HepG2 (cell line): Measurements from ENCODE around the gene IL16. TPM values are rescaled to one million over a fixed set of nuclear protein-coding genes. Genes with fewer than 3 reads are reported as not detected.

Source experiments
- ATAC-seq: fragments of 200-7000 bp; cut with Tn5 transposase; 3 replicates; pipeline ENCODE4 v1.9.1; 2020; ENCODE audit warnings: mild to moderate bottlenecking, moderate library complexity
- BruUV-seq: library from RNA; stranded (reverse); fragments of 400-500 nt; replicated peaks from 2 replicates; lab custom pipeline; 2021; lab: Mats Ljungman, UMichigan
- CTCF ChIA-PET: fragments of 300-600 bp; formaldehyde crosslinking; extraction: SDS; loops from one replicate; lab custom pipeline; 2021; ENCODE audit warnings: low total read pairs, inconsistent platforms, low intra/inter-chr PET ratio; lab: Yijun Ruan, JAX
- POLR2A ChIA-PET: fragments of 350-600 bp; sonication (Branson Sonifier 250); formaldehyde crosslinking; loops from one replicate; lab custom pipeline; 2020; ENCODE audit warnings: antibody characterized with exemption, inconsistent platforms; lab: Yijun Ruan, JAX
- DNase-seq: peaks from one replicate; pipeline ENCODE4 v3.0.0-alpha.2; 2015; ENCODE audit warnings: low spot score
- FAIRE-seq: peaks from 3 replicates; lab custom pipeline; 2011; peaks lifted over from hg19 to GRCh38; lab: Jason Lieb, UNC
- H2AFZ ChIP-seq: one replicate; pipeline ENCODE4 v1.6.1; 2011; ENCODE audit warnings: low read length, inconsistent platforms
- H3K27ac ChIP-seq: fragments of 300-600 bp; 3 replicates; pipeline ENCODE4 v1.8.0; 2011; ENCODE audit warnings: mixed run types, mild to moderate bottlenecking, mixed read lengths, low read length, inconsistent platforms; ENCODE audit not compliant: insufficient read depth; ENCODE audit errors: extremely low read length
- H3K27me3 ChIP-seq, 2 experiments: fragments of 200-600 bp in 1 of 2; 2 replicates in 1 of 2; 3 replicates in 1 of 2; pipeline versions ENCODE4 v1.6.0 to v1.8.0; 2011; ENCODE audit warnings: low read length in 2 of 2, mild to moderate bottlenecking in 2 of 2, moderate library complexity in 2 of 2, inconsistent platforms in 1 of 2; ENCODE audit not compliant: insufficient read depth in 2 of 2, control insufficient read depth in 1 of 2
- H3K36me3 ChIP-seq, 2 experiments: fragments of 200-600 bp in 1 of 2; replicated peaks in 1 of 2; 2 replicates in 1 of 2; 3 replicates in 1 of 2; pipeline versions ENCODE4 v1.5.1 to v1.8.0; 2011; ENCODE audit warnings: low read length in 2 of 2, inconsistent platforms in 1 of 2; ENCODE audit not compliant: insufficient read depth in 2 of 2, control insufficient read depth in 1 of 2
- H3K4me1 ChIP-seq: 2 replicates; pipeline ENCODE4 v1.5.1; 2012; ENCODE audit warnings: low read length, inconsistent platforms; ENCODE audit not compliant: insufficient read depth
- H3K4me2 ChIP-seq: 2 replicates; pipeline ENCODE4 v1.6.0; 2011; ENCODE audit warnings: low read depth, low read length, inconsistent platforms
- H3K4me3 ChIP-seq, 3 experiments: fragments of 200-600 bp in 1 of 3; sonication (generic), shearing (Covaris generic) in 1 of 3; replicated peaks in 1 of 3; 2 replicates each; pipeline ENCODE4 v1.5.1; 2011 to 2016; ENCODE audit warnings: low read length in 3 of 3, inconsistent platforms in 2 of 3, low read depth in 2 of 3, mild to moderate bottlenecking in 2 of 3, control low read depth in 1 of 3, mixed read lengths in 1 of 3; ENCODE audit not compliant: insufficient read depth in 1 of 3
- H3K79me2 ChIP-seq: one replicate; pipeline ENCODE4 v1.6.1; 2011; ENCODE audit warnings: low read length, inconsistent platforms; ENCODE audit not compliant: insufficient read depth
- H3K9ac ChIP-seq: 2 replicates; pipeline ENCODE4 v1.6.0; 2011; ENCODE audit warnings: mild to moderate bottlenecking, low read depth, low read length, inconsistent platforms; ENCODE audit not compliant: insufficient read depth
- H3K9me3 ChIP-seq: 2 replicates; pipeline ENCODE4 v1.5.1; 2012; ENCODE audit warnings: mild to moderate bottlenecking, low read length
- H4K20me1 ChIP-seq: 2 replicates; pipeline ENCODE4 v1.6.0; 2011; ENCODE audit warnings: inconsistent platforms, mild to moderate bottlenecking, low read length, moderate library complexity; ENCODE audit not compliant: insufficient read depth
- HES4 ChIP-seq: sonication (generic); formaldehyde crosslinking; IDR thresholded peaks from 2 replicates; pipeline ENCODE4 v1.9.0; 2021; ENCODE audit warnings: mild to moderate bottlenecking, missing genetic modification reagents, borderline replicate concordance
- HOXA9 ChIP-seq: sonication (generic); formaldehyde crosslinking; IDR thresholded peaks from 2 replicates; pipeline ENCODE4 v1.8.1; 2022; ENCODE audit warnings: missing genetic modification reagents, mild to moderate bottlenecking, moderate library complexity, borderline replicate concordance
- MIER2 ChIP-seq: IDR thresholded peaks from 2 replicates; pipeline ENCODE4 v1.6.1; 2016; ENCODE audit warnings: missing biosample characterization, missing genetic modification reagents
- NCOA5 ChIP-seq: sonication (generic); formaldehyde crosslinking; IDR thresholded peaks from 2 replicates; pipeline ENCODE4 v1.4.0; 2020; ENCODE audit warnings: missing genetic modification reagents
- PAX8 ChIP-seq: sonication (generic); formaldehyde crosslinking; IDR thresholded peaks from 2 replicates; pipeline ENCODE4 v1.8.0; 2022; ENCODE audit warnings: mild to moderate bottlenecking, missing genetic modification reagents, borderline replicate concordance
- TCF12 ChIP-seq, 2 experiments: fragments of 450-650 bp in 1 of 2; sonication (generic) in 1 of 2; formaldehyde crosslinking in 1 of 2; IDR thresholded peaks; 2 replicates each; pipeline versions ENCODE4 v1.6.1 to v1.8.0; 2017 to 2022; ENCODE audit warnings: antibody characterized with exemption in 1 of 2, mild to moderate bottlenecking in 1 of 2, missing genetic modification reagents in 1 of 2, moderate library complexity in 1 of 2
- THYN1 ChIP-seq: sonication (generic); formaldehyde crosslinking; IDR thresholded peaks from 2 replicates; pipeline ENCODE4 v1.8.1; 2023; ENCODE audit warnings: low read depth, mild to moderate bottlenecking, moderate library complexity, missing genetic modification reagents, borderline replicate concordance
- TOPORS ChIP-seq: sonication (generic); formaldehyde crosslinking; IDR thresholded peaks from 2 replicates; pipeline ENCODE4 v1.8.0; 2023; ENCODE audit warnings: mild to moderate bottlenecking, missing genetic modification reagents
- ZFP37 ChIP-seq: sonication (generic); formaldehyde crosslinking; IDR thresholded peaks from 2 replicates; pipeline ENCODE4 v1.4.0; 2020; ENCODE audit warnings: missing genetic modification reagents, borderline replicate concordance
- ZNF556 ChIP-seq: sonication (generic); formaldehyde crosslinking; IDR thresholded peaks from 2 replicates; pipeline ENCODE4 v1.4.0; 2020; ENCODE audit warnings: mild to moderate bottlenecking, missing genetic modification reagents, borderline replicate concordance
- ZSCAN22 ChIP-seq: sonication (generic); formaldehyde crosslinking; IDR thresholded peaks from 2 replicates; pipeline ENCODE4 v1.4.0; 2020; ENCODE audit warnings: mild to moderate bottlenecking, missing genetic modification reagents
- WGBS: methylation state at CpG from one replicate; pipeline ENCODE4 v1.1.6; 2017; ENCODE audit warnings: low lambda C conversion rate; 5-methylcytosine and 5-hydroxymethylcytosine counted together
- in situ Hi-C: cut with HindIII; loops from 2 replicates; pipeline ENCODE4 v1.10.0; 2017; ENCODE audit warnings: low pct_unique_long_range_greater_than_20kb; ENCODE audit not compliant: extremely low pct_ligation_motif_present
- intact Hi-C: fragments of 100-400 bp; cut with micrococcal nuclease; formaldehyde crosslinking; loops from one replicate; pipeline ENCODE4 v1.10.0; 2022; ENCODE audit not compliant: unreplicated experiment
- polyA plus RNA-seq, 8 experiments: library from polyadenylated mRNA; depleted of rRNA in 3 of 8; stranded (reverse) in 7 of 8; unstranded in 1 of 8; fragments of >200 nt; fragmentation: Illumina TruSeq in 4 of 8; extraction: Trizol in 4 of 8; gene quantifications; 2 replicates each; pipeline versions ENCODE4 v1.2.1 to v1.2.3, GENCODE V29; 2011 to 2016; ENCODE audit warnings: low read depth in 4 of 8, missing spikeins in 1 of 8, mixed read lengths in 1 of 8; ENCODE audit not compliant: insufficient read depth in 1 of 8
- total RNA-seq, 5 experiments: library from RNA; depleted of rRNA; stranded (reverse); fragments of >200 nt; fragmentation: Illumina TruSeq; extraction: Trizol; gene quantifications; 2 replicates each; pipeline ENCODE4 v1.2.3, GENCODE V29; 2016; ENCODE audit warnings: low read depth in 1 of 5
- TF ChIP-seq, protein P1 (sequence below): sonication (generic); formaldehyde crosslinking; IDR thresholded peaks from 2 replicates; pipeline ENCODE4 v1.4.0; 2020; ENCODE audit warnings: mild to moderate bottlenecking, missing genetic modification reagents
- TF ChIP-seq, protein P2 (sequence below): sonication (generic); formaldehyde crosslinking; IDR thresholded peaks from 2 replicates; pipeline ENCODE4 v1.5.1; 2020; ENCODE audit warnings: mild to moderate bottlenecking, missing genetic modification reagents, borderline replicate concordance
- TF ChIP-seq, protein P3 (sequence below): sonication (generic); formaldehyde crosslinking; IDR thresholded peaks from 2 replicates; pipeline ENCODE4 v1.5.0; 2020; ENCODE audit warnings: missing genetic modification reagents
- TF ChIP-seq, protein P4 (sequence below): sonication (generic); formaldehyde crosslinking; IDR thresholded peaks from 2 replicates; pipeline ENCODE4 v1.9.0; 2021; ENCODE audit warnings: missing genetic modification reagents, borderline replicate concordance

The IL16 gene
- total and polyA plus RNA-seq, 2 of the 13 experiments (the other 11 are each of a cell fraction or from before 2014, with no cell fraction given), result 0.03 TPM; not detected in 1

DNA sequence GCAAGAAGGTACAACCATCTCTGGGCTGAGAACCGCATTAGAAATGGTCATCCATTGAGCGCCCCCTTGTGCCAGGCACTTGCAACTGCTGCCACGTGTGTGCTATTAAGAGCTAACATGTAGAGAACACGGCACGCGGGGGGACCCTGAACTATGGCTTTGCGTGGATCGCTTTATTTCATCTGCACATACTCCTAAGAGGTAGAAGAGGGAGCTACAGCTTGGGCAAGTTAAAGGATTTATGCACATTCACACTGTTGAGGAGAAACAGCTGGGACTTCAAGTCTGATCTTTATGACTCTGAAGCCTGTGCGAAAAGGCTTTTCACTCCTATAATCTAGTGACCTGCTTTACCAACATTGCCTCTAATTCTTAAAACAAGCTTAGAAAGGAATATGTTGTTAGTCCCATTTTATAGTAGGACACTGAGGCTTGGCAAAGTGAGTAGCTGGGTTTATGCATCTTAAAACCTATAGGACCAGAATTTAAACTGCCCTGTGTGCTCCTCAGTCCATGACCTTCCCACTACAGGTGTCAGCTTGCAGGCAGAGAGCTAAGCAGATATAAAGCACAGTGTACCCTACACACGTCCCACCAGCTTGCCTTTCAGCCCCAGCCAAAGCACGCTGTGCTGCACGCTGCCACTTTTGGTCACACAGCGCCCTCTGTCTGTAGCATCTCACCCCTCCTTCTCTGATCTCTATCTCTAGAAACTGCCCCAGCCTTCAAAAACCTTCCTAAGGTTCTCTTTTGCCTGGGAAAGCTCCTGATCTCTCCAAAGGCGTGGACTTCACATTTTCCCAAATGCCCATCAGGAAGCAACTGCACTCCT, 69.5 kb downstream of the IL16 start (continued):
- TF ChIP-seq THYN1 (CRISPR knock-in tag), result no peak

DNA sequence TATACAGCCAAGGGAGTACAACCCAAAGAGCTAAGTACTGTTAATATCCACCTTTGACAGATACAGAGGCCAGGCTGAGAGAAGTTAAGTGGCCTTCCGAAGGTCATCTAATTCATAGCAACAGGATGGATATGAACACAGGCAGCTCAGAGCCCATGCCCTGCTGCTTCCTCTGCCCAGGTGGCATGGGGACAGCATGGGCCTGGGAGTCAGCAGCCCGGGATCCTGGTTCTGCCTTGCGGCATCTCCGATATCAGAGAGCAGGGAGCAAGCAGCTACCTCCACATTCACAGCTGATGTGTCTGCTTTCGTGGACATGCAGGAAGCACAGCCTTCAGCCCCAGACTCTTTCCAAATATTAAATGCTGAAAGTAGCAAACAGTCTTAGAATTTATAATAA, 71.7 kb downstream of the IL16 start:
- DNase-seq (no peak), FAIRE-seq (no peak), ATAC-seq (no peak)
- POLR2A ChIA-PET, result no interaction called here
- no peaks in the 10 kb centered on the region for H4K20me1 ChIP-seq
- H3K27ac ChIP-seq, result no peak overlapping the region
- H3K36me3 ChIP-seq, result no peaks in the 10 kb centered on the region
- CTCF ChIA-PET, result no interaction called here
- in situ Hi-C loops (loop anchor here (5.0 kb wide), 2 partner anchors 106 to 161 kb away; no protein-coding TSS in a partner anchor), intact Hi-C loops (no loop called here)
- peaks cover 0 to 10% of the 10 kb centered on the region in 2 experiments; a peak in 2 of 5 replicates for H3K27me3 ChIP-seq
- peaks cover 10% of the 10 kb centered on the region for H3K4me1 ChIP-seq
- H3K4me3 ChIP-seq, result no peak overlapping the region
- no peak overlapping the region for H3K9ac ChIP-seq
- H3K4me2 ChIP-seq, result no peak overlapping the region
- no TSS peak for BruUV-seq
- no peak overlapping the region for H2AFZ ChIP-seq
- no peaks in the 10 kb centered on the region for H3K79me2 ChIP-seq
- WGBS, result 17% methylated on average over 5 of the region's 5 CpGs
- H3K9me3 ChIP-seq, result no peaks in the 10 kb centered on the region
- TF ChIP-seq MIER2 (CRISPR knock-in tag) (no peak), ZNF556 (CRISPR knock-in tag) (no peak), HES4 (CRISPR knock-in tag) (no peak), PAX8 (no peak), TOPORS (CRISPR knock-in tag) (no peak), HOXA9 (CRISPR knock-in tag) (no peak), ZFP37 (CRISPR knock-in tag) (no peak), ZSCAN22 (no peak), NCOA5 (no peak), TCF12 (IDR thresholded peaks at IDR 0.05) (no peak), TCF12 (CRISPR knock-in tag; IDR thresholded peaks at IDR 0.05) (no peak)
- TF ChIP-seq, protein P1, sequence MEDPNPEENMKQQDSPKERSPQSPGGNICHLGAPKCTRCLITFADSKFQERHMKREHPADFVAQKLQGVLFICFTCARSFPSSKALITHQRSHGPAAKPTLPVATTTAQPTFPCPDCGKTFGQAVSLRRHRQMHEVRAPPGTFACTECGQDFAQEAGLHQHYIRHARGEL (CRISPR knock-in tag), result no peak
- TF ChIP-seq, protein P2, sequence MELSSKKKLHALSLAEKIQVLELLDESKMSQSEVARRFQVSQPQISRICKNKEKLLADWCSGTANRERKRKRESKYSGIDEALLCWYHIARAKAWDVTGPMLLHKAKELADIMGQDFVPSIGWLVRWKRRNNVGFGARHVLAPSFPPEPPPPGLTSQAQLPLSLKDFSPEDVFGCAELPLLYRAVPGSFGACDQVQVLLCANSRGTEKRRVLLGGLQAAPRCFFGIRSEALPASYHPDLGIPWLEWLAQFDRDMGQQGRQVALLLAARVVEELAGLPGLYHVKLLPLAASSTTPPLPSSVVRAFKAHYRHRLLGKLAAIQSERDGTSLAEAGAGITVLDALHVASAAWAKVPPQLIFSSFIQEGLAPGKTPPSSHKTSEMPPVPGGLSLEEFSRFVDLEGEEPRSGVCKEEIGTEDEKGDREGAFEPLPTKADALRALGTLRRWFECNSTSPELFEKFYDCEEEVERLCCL, result no peak
- TF ChIP-seq, protein P3, sequence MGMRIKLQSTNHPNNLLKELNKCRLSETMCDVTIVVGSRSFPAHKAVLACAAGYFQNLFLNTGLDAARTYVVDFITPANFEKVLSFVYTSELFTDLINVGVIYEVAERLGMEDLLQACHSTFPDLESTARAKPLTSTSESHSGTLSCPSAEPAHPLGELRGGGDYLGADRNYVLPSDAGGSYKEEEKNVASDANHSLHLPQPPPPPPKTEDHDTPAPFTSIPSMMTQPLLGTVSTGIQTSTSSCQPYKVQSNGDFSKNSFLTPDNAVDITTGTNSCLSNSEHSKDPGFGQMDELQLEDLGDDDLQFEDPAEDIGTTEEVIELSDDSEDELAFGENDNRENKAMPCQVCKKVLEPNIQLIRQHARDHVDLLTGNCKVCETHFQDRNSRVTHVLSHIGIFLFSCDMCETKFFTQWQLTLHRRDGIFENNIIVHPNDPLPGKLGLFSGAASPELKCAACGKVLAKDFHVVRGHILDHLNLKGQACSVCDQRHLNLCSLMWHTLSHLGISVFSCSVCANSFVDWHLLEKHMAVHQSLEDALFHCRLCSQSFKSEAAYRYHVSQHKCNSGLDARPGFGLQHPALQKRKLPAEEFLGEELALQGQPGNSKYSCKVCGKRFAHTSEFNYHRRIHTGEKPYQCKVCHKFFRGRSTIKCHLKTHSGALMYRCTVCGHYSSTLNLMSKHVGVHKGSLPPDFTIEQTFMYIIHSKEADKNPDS (CRISPR knock-in tag), result no peak
- TF ChIP-seq, protein P4, sequence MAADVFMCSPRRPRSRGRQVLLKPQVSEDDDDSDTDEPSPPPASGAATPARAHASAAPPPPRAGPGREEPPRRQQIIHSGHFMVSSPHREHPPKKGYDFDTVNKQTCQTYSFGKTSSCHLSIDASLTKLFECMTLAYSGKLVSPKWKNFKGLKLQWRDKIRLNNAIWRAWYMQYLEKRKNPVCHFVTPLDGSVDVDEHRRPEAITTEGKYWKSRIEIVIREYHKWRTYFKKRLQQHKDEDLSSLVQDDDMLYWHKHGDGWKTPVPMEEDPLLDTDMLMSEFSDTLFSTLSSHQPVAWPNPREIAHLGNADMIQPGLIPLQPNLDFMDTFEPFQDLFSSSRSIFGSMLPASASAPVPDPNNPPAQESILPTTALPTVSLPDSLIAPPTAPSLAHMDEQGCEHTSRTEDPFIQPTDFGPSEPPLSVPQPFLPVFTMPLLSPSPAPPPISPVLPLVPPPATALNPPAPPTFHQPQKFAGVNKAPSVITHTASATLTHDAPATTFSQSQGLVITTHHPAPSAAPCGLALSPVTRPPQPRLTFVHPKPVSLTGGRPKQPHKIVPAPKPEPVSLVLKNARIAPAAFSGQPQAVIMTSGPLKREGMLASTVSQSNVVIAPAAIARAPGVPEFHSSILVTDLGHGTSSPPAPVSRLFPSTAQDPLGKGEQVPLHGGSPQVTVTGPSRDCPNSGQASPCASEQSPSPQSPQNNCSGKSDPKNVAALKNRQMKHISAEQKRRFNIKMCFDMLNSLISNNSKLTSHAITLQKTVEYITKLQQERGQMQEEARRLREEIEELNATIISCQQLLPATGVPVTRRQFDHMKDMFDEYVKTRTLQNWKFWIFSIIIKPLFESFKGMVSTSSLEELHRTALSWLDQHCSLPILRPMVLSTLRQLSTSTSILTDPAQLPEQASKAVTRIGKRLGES (CRISPR knock-in tag), result no peak
